Keratinocyte (primary cell): ENCODE measurements around the gene TNS1.

Experiments
- CTCF ChIP-seq, 3 experiments: IDR thresholded peaks in 1 of 3; conservative IDR thresholded peaks in 1 of 3; optimal IDR thresholded peaks in 1 of 3; 2 replicates in 2 of 3; 3 replicates in 1 of 3; pipeline versions ENCODE3 to v1.5.1; 2011; ENCODE audit warnings: low read length in 3 of 3, mild to moderate bottlenecking in 3 of 3, moderate library complexity in 2 of 3, control low read depth in 1 of 3, inconsistent platforms in 1 of 3; ENCODE audit not compliant: insufficient read depth in 2 of 3; ENCODE audit errors: extremely low read depth in 1 of 3
- EZH2 ChIP-seq: IDR thresholded peaks from one replicate; pipeline ENCODE4 v1.6.1; 2012; ENCODE audit warnings: inconsistent platforms, mild to moderate bottlenecking, low read length, moderate library complexity

- TF ChIP-seq CTCF (optimal IDR thresholded peaks at IDR 0.05 in 1 of 3, IDR thresholded peaks at IDR 0.05 in 1 of 3, conservative IDR thresholded peaks at IDR 0.05 in 1 of 3; ENCODE audit: extremely low read depth in 1 of 3, insufficient read depth in 2 of 3, low read length in 3 of 3) (no peak), EZH2 (no peak)
Observed at GRCh38 chr2:217800433-217801114, 202.2 kb downstream of the TNS1 start.
